Fibroblast of skin of left biceps (primary cell): Measurements from ENCODE around the gene DNAJC17.

Source experiments
- DNase-seq, 2 experiments: peaks; one replicate each; pipeline ENCODE4 v3.0.0-alpha.2; 2013; ENCODE audit warnings: low read depth in 2 of 2

Gene DNAJC17

GRCh38 chr15:40766906-40767837 is 40.1 kb downstream of the DNAJC17 start:
- no peak for DNase-seq

DNA sequence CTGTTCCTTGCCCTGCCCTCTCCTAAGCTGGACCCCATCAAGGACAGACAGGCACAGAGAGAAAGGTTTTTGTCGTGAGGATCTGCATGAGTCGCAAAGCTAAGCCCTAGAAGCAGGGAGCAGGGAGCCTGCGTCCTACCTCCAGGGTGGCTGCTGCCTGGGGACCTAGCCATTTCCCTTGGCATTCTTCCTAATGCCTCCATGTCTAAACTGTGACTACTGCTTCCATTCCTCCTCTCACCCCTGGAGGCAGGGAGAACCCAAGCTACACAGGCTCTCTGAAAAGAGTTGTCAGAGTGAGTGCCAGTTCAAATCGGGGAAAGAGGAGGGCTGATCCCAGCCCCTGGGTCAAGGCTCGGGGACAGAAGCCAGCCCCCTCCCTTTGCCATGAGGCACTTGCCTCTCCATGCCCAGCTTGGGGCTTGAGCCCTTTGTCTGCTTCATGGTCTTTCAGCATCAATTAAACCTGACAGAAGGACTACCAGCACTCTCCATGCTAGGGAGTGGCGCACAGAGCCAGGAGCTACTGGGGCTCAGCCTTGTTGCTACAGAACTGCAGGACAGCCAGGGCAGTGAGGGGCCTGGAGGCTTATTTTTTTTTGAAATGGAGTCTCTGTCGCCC is 41.0 kb downstream of the DNAJC17 start:
- no peak for DNase-seq

GRCh38 chr15:40764629-40765103 is 42.6 kb downstream of the DNAJC17 start:
- no peak for DNase-seq

GRCh38 chr15:40763801-40764628 is 43.3 kb downstream of the DNAJC17 start, which contains the start of gene GCHFR:
GCHFR (plus strand) TSS chr15:40764068; CDS start chr15:40764181, 113 bp downstream.
- no peak for DNase-seq

GRCh38 chr15:40762919-40763800 is 44.1 kb downstream of the DNAJC17 start:
- DNase-seq, result no peak

GRCh38 chr15:40759961-40760360 is 47.3 kb downstream of the DNAJC17 start:
- no peak for DNase-seq

GRCh38 chr15:40756938-40757337 is 50.3 kb downstream of the DNAJC17 start:
- no peak for DNase-seq

DNA sequence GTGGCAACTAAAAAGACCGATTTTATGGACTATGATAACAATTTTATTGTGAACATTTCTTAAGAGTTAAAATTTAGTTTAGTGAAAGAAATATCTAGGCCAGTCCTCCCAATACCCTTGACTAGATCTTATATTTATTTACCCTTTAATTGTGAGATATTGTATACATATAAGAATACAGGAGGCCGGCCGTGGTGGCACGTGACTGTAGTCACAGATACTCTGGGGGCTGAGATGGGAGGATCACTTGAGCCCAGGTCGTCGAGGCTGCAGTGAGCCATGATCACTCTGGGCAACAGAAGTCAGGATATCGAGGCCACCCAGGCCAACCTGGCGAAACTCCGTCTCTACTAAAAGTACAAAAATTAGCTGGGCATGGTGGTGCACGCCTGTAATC is 51.5 kb downstream of the DNAJC17 start:
- no peak for DNase-seq

GRCh38 chr15:40754883-40755811 is 52.1 kb downstream of the DNAJC17 start, which contains the start of gene RMDN3:
RMDN3 (minus strand) TSS chr15:40755254; CDS start chr15:40754783, 471 bp downstream.
- DNase-seq, result peak; percentile 70 to 78

- no peak for DNase-seq
Measured at GRCh38 chr15:40754574-40754882, 52.7 kb downstream of the DNAJC17 start.

DNA sequence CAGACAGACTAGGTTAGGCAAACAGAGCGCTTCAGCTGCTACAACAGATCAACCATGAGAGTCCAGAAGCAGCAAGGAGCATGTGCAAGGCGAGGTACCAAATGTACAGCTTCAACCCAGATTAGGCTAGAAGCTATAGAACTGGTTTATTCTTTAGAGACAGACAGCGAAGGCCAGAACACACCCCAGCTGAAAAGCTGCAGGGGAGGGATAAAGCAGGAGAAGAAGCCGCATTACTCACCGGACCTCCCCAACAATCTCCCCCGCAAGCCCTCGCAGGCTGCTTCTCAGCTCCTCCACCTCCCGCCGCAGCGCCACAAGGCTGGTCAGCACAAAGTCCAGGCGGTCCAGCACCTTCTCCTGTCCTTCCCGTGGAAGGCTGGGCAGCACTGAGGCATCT is 55.5 kb downstream of the DNAJC17 start:
- no peak for DNase-seq

DNA sequence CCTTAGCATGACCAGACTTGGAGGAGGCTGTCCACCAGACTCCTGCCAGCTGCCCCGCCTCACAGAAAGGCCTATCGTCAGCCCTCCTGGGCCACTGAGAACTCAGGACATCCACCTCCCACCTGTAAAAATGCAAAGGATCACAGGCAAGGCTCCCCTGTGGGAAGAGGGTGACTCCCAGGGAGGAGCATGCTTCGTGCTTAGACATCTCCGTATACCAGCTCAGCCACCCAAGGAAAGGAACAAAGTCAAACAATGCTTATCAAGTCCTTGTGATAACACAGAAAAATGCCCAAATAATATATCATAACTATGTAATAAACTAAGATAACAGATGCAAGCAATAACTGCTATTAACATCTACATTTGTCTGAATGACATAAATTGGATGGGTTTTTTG is 56.4 kb downstream of the DNAJC17 start:
- DNase-seq, result no peak

GRCh38 chr15:40749151-40749630 is 58.1 kb downstream of the DNAJC17 start:
- no peak for DNase-seq

DNA sequence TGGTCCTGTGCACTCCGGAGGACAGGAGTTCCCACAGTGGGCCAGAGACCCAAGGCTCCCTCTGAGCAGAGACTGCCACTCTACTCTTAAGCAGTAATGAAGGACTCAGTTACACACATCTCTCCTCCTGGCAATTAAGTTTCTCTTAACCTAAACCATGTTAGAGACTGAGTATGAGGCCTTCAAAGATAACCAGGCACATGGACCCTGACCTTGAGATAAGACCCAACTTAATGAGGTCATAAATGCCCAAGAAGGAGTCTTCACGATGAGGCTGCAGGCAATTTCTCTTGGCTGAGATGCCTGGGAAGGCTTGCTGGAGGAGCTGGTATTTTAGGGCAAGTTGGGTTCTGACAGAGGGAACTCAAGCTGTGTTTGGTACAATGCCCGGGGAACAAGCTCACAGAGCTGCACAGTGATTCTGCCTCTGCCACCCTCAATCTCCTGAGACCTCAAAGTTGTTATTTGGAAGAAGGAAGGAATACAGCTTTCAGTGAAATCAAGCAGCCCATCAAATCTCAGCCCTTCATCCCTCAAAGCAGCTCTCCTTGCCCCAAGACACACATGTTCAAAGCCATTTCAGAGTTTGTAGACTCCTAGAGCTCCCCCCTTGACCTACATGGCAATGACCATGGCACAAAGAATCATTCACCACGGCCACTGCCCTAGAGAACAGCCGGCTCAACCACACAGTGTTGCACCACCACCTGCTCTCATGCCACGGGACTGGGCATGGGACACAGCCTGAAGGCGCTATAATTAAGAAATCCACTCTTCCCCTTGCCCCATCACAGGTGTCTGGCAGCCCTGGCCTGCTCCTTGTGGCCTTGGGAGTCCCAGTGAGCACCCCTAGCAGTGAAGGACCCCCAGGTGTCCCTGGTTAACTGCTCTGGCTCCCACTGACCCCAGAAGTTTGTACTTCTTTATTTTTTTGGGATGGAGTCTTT is 59.3 kb downstream of the DNAJC17 start:
- no peak for DNase-seq

- DNase-seq, result peak in 1 of 2 experiments; percentile 43
Measured at GRCh38 chr15:40746916-40747418, 60.3 kb downstream of the DNAJC17 start.

GRCh38 chr15:40744815-40745152 is 62.5 kb downstream of the DNAJC17 start:
- no peak for DNase-seq

GRCh38 chr15:40743921-40744814 is 63.1 kb downstream of the DNAJC17 start:
- DNase-seq, result no peak
